ENCODE measurements around the gene GRIP2.

GRIP2 gene

DNA sequence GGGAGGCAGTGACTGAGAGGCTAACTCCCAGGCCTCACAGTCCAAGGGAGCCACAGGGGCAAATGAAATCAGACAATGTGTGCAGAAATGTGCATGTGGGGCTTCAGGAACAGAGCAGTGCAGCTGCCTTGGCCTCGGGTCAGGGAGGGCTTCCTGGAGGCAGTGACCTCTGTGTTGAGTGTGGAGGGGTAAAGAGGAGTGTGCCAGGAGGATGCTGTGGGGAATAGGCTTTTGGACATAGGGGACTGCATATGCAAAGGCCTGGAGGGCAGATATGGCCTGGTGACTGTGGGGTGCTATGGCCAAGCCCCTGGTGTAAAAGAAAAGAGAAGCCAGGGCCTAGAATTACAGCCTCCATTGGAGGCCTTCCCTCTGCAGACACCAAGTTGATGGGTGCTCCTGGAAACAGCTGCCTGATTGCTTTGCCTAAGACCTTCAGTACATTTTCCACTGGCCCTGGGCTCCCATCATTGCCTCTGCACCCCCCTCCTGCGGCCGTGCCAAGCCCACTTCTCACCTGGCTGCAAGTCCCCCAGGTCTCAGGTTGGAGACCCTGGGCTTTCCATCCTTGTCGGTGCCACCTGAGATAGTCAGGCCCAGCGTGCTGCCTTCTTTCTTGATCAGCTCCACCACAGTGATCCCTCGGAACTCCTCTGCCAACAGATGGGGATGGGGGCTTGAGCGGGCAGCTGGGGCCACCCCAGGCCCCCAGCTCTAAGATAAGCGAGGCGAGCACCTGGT, 15.1 kb downstream of the GRIP2 start (continued):
- TF ChIP-seq, protein P1, sequence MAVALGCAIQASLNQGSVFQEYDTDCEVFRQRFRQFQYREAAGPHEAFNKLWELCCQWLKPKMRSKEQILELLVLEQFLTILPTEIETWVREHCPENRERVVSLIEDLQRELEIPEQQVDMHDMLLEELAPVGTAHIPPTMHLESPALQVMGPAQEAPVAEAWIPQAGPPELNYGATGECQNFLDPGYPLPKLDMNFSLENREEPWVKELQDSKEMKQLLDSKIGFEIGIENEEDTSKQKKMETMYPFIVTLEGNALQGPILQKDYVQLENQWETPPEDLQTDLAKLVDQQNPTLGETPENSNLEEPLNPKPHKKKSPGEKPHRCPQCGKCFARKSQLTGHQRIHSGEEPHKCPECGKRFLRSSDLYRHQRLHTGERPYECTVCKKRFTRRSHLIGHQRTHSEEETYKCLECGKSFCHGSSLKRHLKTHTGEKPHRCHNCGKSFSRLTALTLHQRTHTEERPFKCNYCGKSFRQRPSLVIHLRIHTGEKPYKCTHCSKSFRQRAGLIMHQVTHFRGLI (tag by site-specific recombination; IDR thresholded peaks at IDR 0.05) = no peak

DNA sequence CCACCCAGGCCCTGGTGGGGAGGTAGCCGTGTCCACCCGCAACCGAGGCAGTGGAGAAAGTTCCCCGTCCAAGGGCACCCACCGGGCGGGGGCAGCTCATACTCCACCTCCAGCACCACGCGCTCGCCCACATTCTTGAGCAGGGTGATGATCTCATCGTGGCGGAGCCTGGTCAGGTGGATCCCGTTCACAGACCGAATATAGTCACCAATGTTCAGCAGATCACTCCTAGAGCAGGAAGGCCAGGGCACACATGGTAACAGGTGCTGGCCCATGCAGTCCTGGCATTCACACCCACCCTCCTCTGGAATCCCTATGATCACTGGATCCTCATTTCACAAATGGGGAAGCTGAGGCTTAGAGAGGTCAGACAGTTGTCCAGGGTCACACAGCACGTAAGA, 15.8 kb downstream of the GRIP2 start:
- CTCF ChIA-PET = interaction anchor here (0.6 to 6.3 kb wide), 3 partner anchors 13 to 23 kb away, joined by 3 to 26 read pairs (median 3); no protein-coding TSS in a partner anchor
- Histone ChIP-seq H3K36me3 (ENCODE audit: control insufficient read depth in 2 of 2, insufficient read depth in 1 of 2, low read length in 2 of 2) (no peaks in the 10 kb centered on the region), H3K27ac (ENCODE audit: extremely low read depth, low read depth, low read length) (no peak overlapping the region), H3K9me3 (ENCODE audit: control insufficient read depth, insufficient read depth, low read depth, low read length) (no peaks in the 10 kb centered on the region), H3K4me1 (ENCODE audit: control insufficient read depth, insufficient read depth, low read length) (no peaks in the 10 kb centered on the region), H3K4me3 (ENCODE audit: low read depth, low read length) (no peak overlapping the region)
- TF ChIP-seq, protein P2, sequence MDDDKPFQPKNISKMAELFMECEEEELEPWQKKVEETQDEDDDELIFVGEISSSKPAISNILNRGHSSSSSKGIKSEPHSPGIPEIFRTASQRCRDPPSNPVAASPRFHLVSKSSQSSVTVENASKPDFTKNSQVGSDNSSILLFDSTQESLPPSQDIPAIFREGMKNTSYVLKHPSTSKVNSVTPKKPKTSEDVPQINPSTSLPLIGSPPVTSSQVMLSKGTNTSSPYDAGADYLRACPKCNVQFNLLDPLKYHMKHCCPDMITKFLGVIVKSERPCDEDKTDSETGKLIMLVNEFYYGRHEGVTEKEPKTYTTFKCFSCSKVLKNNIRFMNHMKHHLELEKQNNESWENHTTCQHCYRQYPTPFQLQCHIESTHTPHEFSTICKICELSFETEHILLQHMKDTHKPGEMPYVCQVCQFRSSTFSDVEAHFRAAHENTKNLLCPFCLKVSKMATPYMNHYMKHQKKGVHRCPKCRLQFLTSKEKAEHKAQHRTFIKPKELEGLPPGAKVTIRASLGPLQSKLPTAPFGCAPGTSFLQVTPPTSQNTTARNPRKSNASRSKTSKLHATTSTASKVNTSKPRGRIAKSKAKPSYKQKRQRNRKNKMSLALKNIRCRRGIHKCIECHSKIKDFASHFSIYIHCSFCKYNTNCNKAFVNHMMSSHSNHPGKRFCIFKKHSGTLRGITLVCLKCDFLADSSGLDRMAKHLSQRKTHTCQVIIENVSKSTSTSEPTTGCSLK (tag by site-specific recombination; IDR thresholded peaks at IDR 0.05) = no peak
- no peak for TF ChIP-seq ZNF623 (tag by site-specific recombination; IDR thresholded peaks at IDR 0.05)
- TF ChIP-seq ZNF473 (tag by site-specific recombination; IDR thresholded peaks at IDR 0.05) = no peak
- 0 out of 2 replicates have a peak, but pooled peaks have one; percentile 27 for TF ChIP-seq SCRT2 (tag by site-specific recombination; IDR thresholded peaks at IDR 0.05)
- TF ChIP-seq, protein P3, sequence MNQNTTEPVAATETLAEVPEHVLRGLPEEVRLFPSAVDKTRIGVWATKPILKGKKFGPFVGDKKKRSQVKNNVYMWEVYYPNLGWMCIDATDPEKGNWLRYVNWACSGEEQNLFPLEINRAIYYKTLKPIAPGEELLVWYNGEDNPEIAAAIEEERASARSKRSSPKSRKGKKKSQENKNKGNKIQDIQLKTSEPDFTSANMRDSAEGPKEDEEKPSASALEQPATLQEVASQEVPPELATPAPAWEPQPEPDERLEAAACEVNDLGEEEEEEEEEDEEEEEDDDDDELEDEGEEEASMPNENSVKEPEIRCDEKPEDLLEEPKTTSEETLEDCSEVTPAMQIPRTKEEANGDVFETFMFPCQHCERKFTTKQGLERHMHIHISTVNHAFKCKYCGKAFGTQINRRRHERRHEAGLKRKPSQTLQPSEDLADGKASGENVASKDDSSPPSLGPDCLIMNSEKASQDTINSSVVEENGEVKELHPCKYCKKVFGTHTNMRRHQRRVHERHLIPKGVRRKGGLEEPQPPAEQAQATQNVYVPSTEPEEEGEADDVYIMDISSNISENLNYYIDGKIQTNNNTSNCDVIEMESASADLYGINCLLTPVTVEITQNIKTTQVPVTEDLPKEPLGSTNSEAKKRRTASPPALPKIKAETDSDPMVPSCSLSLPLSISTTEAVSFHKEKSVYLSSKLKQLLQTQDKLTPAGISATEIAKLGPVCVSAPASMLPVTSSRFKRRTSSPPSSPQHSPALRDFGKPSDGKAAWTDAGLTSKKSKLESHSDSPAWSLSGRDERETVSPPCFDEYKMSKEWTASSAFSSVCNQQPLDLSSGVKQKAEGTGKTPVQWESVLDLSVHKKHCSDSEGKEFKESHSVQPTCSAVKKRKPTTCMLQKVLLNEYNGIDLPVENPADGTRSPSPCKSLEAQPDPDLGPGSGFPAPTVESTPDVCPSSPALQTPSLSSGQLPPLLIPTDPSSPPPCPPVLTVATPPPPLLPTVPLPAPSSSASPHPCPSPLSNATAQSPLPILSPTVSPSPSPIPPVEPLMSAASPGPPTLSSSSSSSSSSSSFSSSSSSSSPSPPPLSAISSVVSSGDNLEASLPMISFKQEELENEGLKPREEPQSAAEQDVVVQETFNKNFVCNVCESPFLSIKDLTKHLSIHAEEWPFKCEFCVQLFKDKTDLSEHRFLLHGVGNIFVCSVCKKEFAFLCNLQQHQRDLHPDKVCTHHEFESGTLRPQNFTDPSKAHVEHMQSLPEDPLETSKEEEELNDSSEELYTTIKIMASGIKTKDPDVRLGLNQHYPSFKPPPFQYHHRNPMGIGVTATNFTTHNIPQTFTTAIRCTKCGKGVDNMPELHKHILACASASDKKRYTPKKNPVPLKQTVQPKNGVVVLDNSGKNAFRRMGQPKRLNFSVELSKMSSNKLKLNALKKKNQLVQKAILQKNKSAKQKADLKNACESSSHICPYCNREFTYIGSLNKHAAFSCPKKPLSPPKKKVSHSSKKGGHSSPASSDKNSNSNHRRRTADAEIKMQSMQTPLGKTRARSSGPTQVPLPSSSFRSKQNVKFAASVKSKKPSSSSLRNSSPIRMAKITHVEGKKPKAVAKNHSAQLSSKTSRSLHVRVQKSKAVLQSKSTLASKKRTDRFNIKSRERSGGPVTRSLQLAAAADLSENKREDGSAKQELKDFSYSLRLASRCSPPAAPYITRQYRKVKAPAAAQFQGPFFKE (tag by site-specific recombination; IDR thresholded peaks at IDR 0.05; ENCODE audit: borderline replicate concordance) = no peak
- TF ChIP-seq ZNF600 (tag by site-specific recombination; IDR thresholded peaks at IDR 0.05) = 0 out of 2 replicates have a peak, but pooled peaks have one; percentile 26
- TF ChIP-seq, protein P4, sequence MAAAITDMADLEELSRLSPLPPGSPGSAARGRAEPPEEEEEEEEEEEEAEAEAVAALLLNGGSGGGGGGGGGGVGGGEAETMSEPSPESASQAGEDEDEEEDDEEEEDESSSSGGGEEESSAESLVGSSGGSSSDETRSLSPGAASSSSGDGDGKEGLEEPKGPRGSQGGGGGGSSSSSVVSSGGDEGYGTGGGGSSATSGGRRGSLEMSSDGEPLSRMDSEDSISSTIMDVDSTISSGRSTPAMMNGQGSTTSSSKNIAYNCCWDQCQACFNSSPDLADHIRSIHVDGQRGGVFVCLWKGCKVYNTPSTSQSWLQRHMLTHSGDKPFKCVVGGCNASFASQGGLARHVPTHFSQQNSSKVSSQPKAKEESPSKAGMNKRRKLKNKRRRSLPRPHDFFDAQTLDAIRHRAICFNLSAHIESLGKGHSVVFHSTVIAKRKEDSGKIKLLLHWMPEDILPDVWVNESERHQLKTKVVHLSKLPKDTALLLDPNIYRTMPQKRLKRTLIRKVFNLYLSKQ (tag by site-specific recombination; IDR thresholded peaks at IDR 0.05; ENCODE audit: borderline replicate concordance) = no peak
- TF ChIP-seq, protein P5, sequence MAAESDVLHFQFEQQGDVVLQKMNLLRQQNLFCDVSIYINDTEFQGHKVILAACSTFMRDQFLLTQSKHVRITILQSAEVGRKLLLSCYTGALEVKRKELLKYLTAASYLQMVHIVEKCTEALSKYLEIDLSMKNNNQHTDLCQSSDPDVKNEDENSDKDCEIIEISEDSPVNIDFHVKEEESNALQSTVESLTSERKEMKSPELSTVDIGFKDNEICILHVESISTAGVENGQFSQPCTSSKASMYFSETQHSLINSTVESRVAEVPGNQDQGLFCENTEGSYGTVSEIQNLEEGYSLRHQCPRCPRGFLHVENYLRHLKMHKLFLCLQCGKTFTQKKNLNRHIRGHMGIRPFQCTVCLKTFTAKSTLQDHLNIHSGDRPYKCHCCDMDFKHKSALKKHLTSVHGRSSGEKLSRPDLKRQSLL (tag by site-specific recombination; IDR thresholded peaks at IDR 0.05) = peak; percentile 79; the same call in 1 of the 2 replicates
- TF ChIP-seq EGR2 (tag by site-specific recombination; IDR thresholded peaks at IDR 0.05; ENCODE audit: low read depth) = peak; percentile 87
- peak; percentile 83 for TF ChIP-seq ZFHX2 (tag by site-specific recombination; conservative IDR thresholded peaks at IDR 0.05)
- POLR2A ChIA-PET = no interaction called here
